Activated T-cell treated with anti-CD3 and anti-CD28 coated beads, Interleukin-2, amount 50 U/mL, for 72 hours (primary cell): Measurements from ENCODE around the gene SORBS1. TPM values are rescaled to one million over a fixed set of nuclear protein-coding genes. Genes with fewer than 3 reads are reported as not detected.

ENCODE experiments used
- ATAC-seq, 2 donors: fragments of 150-1000 bp; cut with Tn5 transposase; replicated peaks in 1 of 2; 2 replicates each; pipeline ENCODE4 v1.10.0; 2021; ENCODE audit warnings: moderate library complexity in 2 of 2, mild to moderate bottlenecking in 1 of 2
- DNase-seq, 2 donors: peaks; one replicate each; pipeline ENCODE4 v3.0.0; 2021 to 2022; ENCODE audit warnings: mixed read lengths in 1 of 2
- H3K27ac Mint-ChIP-seq: one replicate; pipeline ENCODE4 v1.8.0; 2022; ENCODE audit warnings: mild to moderate bottlenecking, moderate library complexity, mixed read lengths
- H3K27me3 Mint-ChIP-seq: one replicate; pipeline ENCODE4 v1.8.0; 2022; ENCODE audit warnings: low read depth, mixed read lengths
- H3K36me3 Mint-ChIP-seq, 2 donors: one replicate each; pipeline ENCODE4 v1.8.0; 2022; ENCODE audit warnings: mixed read lengths in 2 of 2, mild to moderate bottlenecking in 1 of 2; ENCODE audit not compliant: insufficient read depth in 2 of 2
- H3K4me1 Mint-ChIP-seq: one replicate; pipeline ENCODE4 v1.8.0; 2022; ENCODE audit warnings: low read depth, mixed read lengths
- H3K4me3 Mint-ChIP-seq, 2 donors: one replicate each; pipeline ENCODE4 v1.8.0; 2022; ENCODE audit warnings: mild to moderate bottlenecking in 2 of 2, mixed read lengths in 2 of 2, moderate library complexity in 2 of 2
- H3K9me3 Mint-ChIP-seq, 2 donors: one replicate each; pipeline ENCODE4 v1.8.0; 2022; ENCODE audit warnings: mixed read lengths in 2 of 2
- total RNA-seq, 2 donors: library from RNA; stranded (reverse); gene quantifications; one replicate each; pipeline ENCODE4 v1.2.3, GENCODE V29; 2022

The SORBS1 gene
- total RNA-seq, 2 donors from 2014 or later = 1.2 to 2.4 TPM

DNA sequence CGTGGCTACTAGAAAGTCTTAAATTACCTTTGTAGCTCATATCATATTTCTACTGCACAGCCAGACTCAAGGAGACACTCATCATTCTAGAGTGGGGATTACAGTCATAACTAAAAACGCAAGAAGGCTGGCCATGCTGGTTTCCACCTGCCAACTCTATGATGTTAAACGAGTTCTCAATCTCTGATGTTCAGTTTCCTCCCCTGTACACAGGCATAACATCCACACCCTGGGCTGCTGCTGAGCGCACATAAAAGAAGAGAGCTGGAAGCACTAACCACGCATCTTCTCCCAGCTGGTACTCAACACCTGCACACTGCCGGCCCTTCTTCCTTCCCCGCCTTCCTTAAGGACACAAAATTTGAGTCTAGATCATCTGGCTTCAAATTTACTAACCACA is 60.5 kb downstream of the SORBS1 start:
- DNase-seq = peak; percentile 15 to 18

DNA sequence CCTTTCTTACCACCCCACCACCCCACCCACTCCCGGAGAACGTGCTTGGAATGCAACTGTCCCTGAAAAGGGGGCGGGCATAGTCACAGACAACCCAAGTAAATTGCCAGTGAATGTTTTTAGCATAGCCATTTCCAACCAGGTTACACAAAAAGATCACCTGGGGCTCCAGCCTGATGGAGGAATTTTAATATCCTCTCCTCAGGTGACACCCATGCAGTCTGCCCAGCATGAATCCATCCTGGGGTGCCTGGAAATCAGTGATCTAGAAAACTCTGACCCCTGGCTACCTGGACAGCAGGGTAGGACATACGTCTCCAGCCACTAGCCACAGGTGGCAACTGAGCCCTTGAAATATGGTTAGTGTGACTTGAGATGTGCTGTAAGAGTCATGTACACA is 61.1 kb downstream of the SORBS1 start:
- DNase-seq (no peak), ATAC-seq (peak in 1 of 2 donors; percentile 12)
- peaks cover 5% of the 10 kb centered on the region for H3K4me1 Mint-ChIP-seq
- no peaks in the 10 kb centered on the region for H3K36me3 Mint-ChIP-seq
- H3K9me3 Mint-ChIP-seq = no peaks in the 10 kb centered on the region
- H3K27me3 Mint-ChIP-seq = peaks cover 17% of the 10 kb centered on the region
- H3K27ac Mint-ChIP-seq = no peak overlapping the region
- H3K4me3 Mint-ChIP-seq = no peak overlapping the region

More for the DNA sequence above, 60.5 kb downstream of the SORBS1 start:
- Mint-ChIP-seq H3K4me1 (peaks cover 5% of the 10 kb centered on the region), H3K9me3 (no peaks in the 10 kb centered on the region), H3K27ac (no peak overlapping the region), H3K36me3 (no peaks in the 10 kb centered on the region), H3K27me3 (peaks cover 17% of the 10 kb centered on the region), H3K4me3 (no peak overlapping the region)
- ATAC-seq = peak; percentile 94

DNA sequence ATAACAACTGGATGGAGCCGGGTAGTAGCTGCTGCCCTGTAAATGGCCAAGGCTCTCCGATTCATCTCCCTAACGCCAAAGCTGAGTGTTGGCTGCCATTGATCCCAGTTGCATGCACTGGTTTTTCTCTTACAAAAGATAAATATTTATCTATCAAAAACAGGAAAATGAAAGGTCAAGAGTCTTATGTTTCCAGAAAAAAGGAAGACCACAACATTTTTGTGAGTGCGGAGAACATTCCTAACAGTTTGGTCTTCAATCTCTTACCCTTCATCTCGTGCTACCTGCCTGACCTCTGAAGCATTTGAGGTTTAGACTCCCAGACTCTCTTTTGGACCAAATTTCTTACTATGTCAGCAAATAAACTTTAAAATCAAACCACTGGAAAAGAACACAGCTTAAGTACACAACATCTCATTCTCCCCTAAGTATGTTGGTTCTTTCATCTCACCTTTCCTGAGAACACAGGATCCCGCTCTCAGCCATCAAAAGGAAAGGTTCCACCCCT is 61.6 kb downstream of the SORBS1 start:
- DNase-seq = no peak
- H3K36me3 Mint-ChIP-seq = no peaks in the 10 kb centered on the region
- no peak overlapping the region for H3K27ac Mint-ChIP-seq
- no peak overlapping the region for H3K4me3 Mint-ChIP-seq
- H3K9me3 Mint-ChIP-seq = no peaks in the 10 kb centered on the region
- H3K27me3 Mint-ChIP-seq = peaks cover 17% of the 10 kb centered on the region
- ATAC-seq = no peak
- H3K4me1 Mint-ChIP-seq = peaks cover 5% of the 10 kb centered on the region

DNA sequence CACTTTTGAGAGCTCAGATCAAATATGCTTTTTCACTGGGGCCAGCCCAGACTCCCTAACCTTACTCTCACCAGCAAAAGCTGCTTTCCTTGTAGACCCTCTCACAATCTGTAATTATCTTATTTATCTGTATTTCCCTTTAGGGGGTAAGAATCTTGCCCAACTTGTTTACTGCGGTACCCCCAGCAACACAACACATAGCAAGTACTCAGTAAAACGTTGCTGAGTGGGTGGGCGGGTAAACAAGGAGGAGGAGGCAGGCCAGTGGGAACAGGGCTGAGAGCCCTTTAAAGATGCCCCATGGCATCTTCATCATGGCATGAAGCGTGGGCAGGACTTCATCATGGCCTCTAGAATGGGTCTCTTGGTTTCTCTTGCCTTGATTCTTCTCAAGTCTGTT is 64.2 kb downstream of the SORBS1 start:
- no peak overlapping the region for H3K27ac Mint-ChIP-seq

DNA sequence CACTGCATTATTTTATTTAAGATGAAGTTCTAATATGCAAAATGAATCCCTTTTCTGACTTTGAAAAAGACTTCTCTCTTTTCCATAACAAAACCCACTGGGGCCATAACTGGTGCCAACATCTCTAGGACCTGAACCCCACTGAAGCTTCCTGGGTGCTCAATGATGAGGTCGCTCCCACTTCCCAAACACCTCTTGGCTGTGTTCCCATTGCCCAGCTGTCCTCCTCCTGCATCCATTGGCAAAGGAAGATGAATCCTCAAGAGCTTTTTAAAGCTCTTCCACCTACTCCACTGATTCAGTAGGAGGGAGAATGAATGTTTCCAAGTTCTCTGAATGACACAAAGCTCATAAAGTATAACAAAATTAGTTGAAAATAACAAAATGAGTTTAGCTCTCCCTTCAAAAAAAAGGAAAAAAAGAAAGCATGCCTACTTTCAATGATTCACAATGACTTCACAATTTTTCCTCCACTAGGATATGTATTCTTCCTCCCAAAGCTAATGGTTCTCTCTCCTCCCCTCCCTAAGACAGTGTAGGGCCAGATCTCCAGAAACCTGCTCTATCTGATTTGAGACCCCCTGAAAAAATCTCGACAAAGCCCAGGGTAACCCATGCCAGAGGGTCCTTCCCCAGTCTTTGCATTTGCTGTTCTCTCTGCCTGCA is 64.8 kb downstream of the SORBS1 start:
- Mint-ChIP-seq H3K4me3 (no peak overlapping the region), H3K4me1 (peaks cover 5% of the 10 kb centered on the region), H3K36me3 (no peaks in the 10 kb centered on the region), H3K9me3 (no peaks in the 10 kb centered on the region), H3K27ac (no peak overlapping the region), H3K27me3 (peaks cover 5% of the 10 kb centered on the region)
- DNase-seq = no peak
- no peak for ATAC-seq

More for the DNA sequence above, 64.2 kb downstream of the SORBS1 start:
- ATAC-seq (no peak), DNase-seq (no peak)
- peaks cover 6% of the 10 kb centered on the region for H3K27me3 Mint-ChIP-seq
- H3K4me1 Mint-ChIP-seq = peaks cover 5% of the 10 kb centered on the region
- H3K4me3 Mint-ChIP-seq = no peak overlapping the region
- H3K9me3 Mint-ChIP-seq = no peaks in the 10 kb centered on the region
- H3K36me3 Mint-ChIP-seq = no peaks in the 10 kb centered on the region

DNA sequence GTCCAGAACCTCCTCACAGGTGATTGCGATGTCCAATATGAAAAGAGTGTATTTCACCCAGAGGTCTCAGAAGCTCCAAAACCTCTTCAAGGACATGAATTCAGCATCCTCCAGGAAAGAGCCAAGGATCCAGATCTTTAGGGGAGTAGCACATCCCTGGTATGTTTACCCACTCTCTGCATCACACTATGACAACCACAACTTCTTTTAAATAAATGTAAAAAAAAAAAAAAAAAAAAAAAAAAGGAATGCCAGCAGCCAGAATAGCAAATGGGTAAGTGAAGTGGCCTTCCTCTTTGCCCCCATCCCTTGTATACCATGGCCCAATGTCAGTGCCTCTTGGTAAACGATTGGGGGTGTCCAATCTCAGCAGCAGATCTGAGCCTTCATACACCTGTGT is 67.3 kb downstream of the SORBS1 start:
- H3K9me3 Mint-ChIP-seq = no peaks in the 10 kb centered on the region
- DNase-seq (no peak), ATAC-seq (no peak)
- H3K27me3 Mint-ChIP-seq = no peaks in the 10 kb centered on the region
- H3K4me3 Mint-ChIP-seq = no peak overlapping the region
- no peak overlapping the region for H3K27ac Mint-ChIP-seq
- no peaks in the 10 kb centered on the region for H3K4me1 Mint-ChIP-seq
- no peaks in the 10 kb centered on the region for H3K36me3 Mint-ChIP-seq

DNA sequence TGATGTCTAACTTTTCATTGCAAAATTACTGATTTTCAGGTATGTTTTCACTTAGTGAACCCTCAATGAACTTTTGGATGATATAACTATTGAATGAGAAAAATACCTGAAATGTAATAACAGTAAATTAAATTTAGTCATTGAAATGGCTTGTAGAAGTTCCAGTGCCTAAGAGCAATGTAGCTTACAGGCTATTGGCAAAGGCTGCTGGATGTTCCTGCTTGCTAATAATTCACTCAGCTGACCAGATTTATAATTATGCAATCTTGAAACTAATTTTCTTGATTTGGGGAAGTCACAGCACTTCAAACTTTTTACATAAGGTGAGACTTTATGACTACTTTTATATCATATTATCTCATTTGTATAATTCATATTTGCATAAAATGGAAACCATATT is 73.2 kb downstream of the SORBS1 start:
- Mint-ChIP-seq H3K27me3 (no peaks in the 10 kb centered on the region), H3K36me3 (no peaks in the 10 kb centered on the region), H3K9me3 (no peaks in the 10 kb centered on the region), H3K4me3 (no peak overlapping the region), H3K27ac (no peak overlapping the region), H3K4me1 (peaks cover 18% of the 10 kb centered on the region)
- ATAC-seq (no peak), DNase-seq (no peak)

DNA sequence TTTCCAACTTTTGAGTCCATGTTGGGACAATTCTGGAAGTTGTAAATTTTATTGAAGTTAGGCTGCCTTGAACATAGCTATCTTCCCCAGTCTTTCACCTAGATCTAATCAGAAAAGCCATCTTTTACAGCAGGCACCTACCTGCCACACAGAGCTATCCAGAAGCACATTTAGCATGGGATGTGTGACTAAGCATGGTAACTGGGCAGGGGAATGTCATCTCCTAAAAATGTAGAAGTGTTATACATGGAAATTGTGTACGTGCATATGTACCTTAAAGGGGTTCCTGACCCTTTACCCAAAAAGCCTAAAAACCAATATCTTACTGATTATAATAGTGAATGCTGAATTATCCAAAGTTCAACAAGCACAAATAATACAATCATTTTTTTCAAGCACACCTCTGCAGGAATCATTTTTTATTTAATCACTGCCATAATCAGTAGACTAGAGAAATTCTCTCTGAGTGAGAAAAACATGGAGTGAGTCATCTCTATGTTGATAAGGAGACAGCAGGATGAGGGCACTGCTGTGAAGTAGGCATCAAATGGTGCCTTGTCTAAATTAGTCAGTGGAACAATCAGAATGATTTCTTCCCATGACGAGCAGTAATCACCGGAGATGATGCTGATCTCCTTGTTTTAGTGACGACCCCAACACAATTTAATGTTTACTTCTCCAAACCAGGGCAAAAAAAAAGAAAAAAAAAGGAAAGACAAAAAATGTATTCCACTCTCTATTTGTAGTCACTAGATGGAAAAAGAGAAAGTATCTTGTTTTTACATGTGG is 75.9 kb downstream of the SORBS1 start:
- Mint-ChIP-seq H3K9me3 (no peaks in the 10 kb centered on the region), H3K27ac (peak overlapping the region; percentile 93), H3K4me1 (peaks cover 18% of the 10 kb centered on the region), H3K4me3 (peak overlapping the region in 1 of 2 donors; percentile 76), H3K36me3 (no peaks in the 10 kb centered on the region), H3K27me3 (no peaks in the 10 kb centered on the region)
- DNase-seq (peak in 1 of 2 donors; percentile 12), ATAC-seq (peak; percentile 86 to 94)

DNA sequence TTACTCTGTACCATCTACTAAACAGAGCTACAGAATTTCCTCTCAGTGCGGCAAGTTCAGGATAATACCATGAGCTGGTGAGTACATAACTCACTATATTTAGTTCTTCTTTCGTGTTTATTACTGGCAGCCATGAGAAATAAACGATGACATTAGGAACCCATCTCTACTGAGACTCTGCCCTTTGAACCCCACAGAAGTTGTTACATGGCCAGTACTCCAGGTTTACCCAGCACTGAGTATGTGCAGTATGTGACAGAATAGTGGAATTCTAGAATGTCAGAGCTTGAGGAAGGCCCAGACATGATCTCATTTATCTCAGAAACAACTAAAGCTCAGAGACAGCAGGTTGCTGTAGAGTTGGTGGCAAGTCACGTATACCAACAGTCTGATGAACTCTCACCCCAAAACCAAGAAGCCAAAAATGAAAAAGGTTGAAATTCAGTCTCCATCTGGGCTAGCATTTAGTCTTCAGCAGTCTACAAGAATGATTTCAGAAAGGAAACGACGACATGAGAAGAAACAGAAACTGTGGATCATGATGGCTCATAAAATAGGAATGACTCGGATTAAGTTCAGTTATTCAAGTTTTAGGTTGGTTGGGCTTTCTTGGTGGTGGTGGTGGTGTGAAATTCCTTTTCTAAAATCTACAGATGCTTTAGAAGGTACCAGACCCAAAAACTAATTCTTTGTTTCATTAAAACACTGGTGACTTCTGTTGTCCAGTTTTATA is 78.5 kb downstream of the SORBS1 start:
- Mint-ChIP-seq H3K27ac (no peak overlapping the region), H3K27me3 (no peaks in the 10 kb centered on the region), H3K4me3 (no peak overlapping the region), H3K36me3 (no peaks in the 10 kb centered on the region), H3K4me1 (peaks cover 18% of the 10 kb centered on the region), H3K9me3 (no peaks in the 10 kb centered on the region)
- peak in 1 of 2 donors; percentile 12 for ATAC-seq
- no peak for DNase-seq

DNA sequence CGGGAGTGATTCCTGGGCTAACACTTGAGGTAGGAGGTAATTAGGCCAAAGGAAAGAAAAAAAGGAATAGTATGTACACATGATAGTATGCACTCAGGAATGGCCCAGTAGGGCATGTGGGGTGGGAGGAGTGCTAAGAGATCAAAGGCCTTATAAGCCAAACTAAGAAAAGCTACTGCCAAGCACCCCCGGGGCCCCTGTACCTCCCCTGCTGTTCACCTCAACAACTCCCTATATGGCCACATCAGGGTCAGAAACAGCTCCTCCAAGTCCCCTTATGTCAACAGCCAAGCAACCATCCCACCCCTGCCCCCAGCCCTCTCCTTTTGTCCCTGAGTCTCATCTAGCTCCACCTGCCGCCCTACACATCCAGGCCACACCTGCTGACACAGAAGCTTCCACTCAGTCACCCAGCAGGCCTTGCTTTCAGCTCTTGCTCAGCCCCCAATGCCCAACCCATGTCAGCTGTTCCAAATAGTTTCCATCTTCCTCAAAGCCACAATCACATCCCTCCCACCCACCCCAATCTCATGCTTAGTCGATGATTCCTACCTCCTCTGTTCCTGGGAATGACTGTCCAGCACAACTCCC is 80.2 kb downstream of the SORBS1 start:
- H3K36me3 Mint-ChIP-seq = no peaks in the 10 kb centered on the region
- DNase-seq = no peak
- no peaks in the 10 kb centered on the region for H3K9me3 Mint-ChIP-seq
- H3K4me3 Mint-ChIP-seq = no peak overlapping the region
- H3K27me3 Mint-ChIP-seq = no peaks in the 10 kb centered on the region
- H3K4me1 Mint-ChIP-seq = peaks cover 10% of the 10 kb centered on the region
- no peak overlapping the region for H3K27ac Mint-ChIP-seq
- ATAC-seq = peak in 1 of 2 donors; percentile 38

DNA sequence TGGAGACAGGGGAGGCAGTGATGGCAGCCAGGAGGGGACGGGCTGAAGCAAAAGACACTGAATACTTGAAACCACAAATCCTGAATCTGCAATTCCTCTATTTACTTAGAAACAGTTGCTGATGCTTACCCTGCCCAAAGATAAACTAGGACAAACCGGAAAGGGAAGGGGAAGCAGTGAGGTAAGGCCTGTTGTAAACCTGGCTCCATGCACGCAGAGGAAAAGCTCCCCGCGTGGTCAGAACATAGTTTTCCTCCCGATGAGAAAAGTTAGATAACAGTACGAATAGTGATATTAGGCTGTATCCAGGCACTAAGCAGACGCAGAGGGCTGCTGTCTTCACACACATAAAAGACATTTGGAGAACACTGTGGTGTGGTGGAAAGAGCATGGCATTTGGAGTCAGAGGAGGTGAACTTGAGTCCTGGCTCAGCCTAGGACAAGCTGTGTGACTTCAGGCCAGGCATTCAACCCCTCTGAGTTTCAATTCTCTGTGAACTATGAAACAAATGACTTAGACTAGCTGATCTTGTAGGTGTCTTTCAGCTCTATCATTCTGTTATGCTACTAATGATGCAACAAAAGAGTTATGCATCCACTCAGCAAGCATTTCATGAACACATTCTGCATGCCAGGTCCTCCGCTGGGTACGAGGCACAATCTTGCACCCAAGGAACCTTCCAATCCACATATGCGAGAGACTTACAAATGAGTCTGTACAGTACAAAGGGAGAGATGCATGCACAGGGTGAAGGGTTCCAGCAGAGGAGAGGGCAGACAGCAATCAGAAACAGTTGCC is 80.9 kb downstream of the SORBS1 start:
- no peaks in the 10 kb centered on the region for H3K27me3 Mint-ChIP-seq
- H3K27ac Mint-ChIP-seq = no peak overlapping the region
- H3K4me1 Mint-ChIP-seq = peaks cover 4% of the 10 kb centered on the region
- DNase-seq = no peak
- H3K9me3 Mint-ChIP-seq = no peaks in the 10 kb centered on the region
- H3K4me3 Mint-ChIP-seq = no peak overlapping the region
- no peaks in the 10 kb centered on the region for H3K36me3 Mint-ChIP-seq
- no peak for ATAC-seq

DNA sequence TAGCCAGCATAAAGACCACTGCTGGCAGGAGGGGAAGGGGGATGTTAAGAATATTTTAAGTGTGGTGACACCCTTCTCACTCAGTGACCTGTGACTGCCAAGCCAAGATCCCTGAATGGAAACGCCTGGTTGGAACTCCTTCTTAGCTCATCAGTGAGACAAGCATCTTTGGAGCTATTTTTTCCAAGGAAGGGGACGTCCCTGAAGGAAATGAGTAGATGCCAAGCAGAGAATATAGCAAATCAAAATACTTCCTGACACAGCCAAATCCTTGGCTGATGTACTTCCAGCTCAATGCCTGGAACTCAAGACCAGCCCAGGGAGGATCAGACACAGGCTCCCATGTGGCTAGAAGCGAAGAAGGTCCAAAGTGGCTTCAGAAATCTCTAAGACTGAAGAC is 82.2 kb downstream of the SORBS1 start:
- ATAC-seq = no peak
- no peak overlapping the region for H3K27ac Mint-ChIP-seq
- H3K4me1 Mint-ChIP-seq = no peaks in the 10 kb centered on the region
- H3K36me3 Mint-ChIP-seq = no peaks in the 10 kb centered on the region
- no peaks in the 10 kb centered on the region for H3K27me3 Mint-ChIP-seq
- H3K9me3 Mint-ChIP-seq = no peaks in the 10 kb centered on the region
- H3K4me3 Mint-ChIP-seq = no peak overlapping the region
- DNase-seq = no peak
